ENCODE data around the gene CARD10.

GRCh38 chr22:37556710-37557109 lies 37.5 kb upstream of the CARD10 start:
- TF ChIP-seq CTCF (conservative IDR thresholded peaks at IDR 0.05), result no peak
- TF ChIP-seq EZH2 (IDR thresholded peaks at IDR 0.05; ENCODE audit: low read depth), result no peak
